GM18907 (cell line): ENCODE data around the gene SYNRG.
"Not testable (repeated sequence)": the region's sequence is repeated elsewhere in the genome, so short reads cannot be mapped to it uniquely, and the experiment has no call there.

Experiments used
- ATAC-seq: cut with Tn5 transposase; IDR thresholded peaks from one replicate; pipeline ENCODE4 v1.9.1; 2021; ENCODE audit warnings: mild to moderate bottlenecking, moderate library complexity; ENCODE audit not compliant: unreplicated experiment

SYNRG gene

DNA sequence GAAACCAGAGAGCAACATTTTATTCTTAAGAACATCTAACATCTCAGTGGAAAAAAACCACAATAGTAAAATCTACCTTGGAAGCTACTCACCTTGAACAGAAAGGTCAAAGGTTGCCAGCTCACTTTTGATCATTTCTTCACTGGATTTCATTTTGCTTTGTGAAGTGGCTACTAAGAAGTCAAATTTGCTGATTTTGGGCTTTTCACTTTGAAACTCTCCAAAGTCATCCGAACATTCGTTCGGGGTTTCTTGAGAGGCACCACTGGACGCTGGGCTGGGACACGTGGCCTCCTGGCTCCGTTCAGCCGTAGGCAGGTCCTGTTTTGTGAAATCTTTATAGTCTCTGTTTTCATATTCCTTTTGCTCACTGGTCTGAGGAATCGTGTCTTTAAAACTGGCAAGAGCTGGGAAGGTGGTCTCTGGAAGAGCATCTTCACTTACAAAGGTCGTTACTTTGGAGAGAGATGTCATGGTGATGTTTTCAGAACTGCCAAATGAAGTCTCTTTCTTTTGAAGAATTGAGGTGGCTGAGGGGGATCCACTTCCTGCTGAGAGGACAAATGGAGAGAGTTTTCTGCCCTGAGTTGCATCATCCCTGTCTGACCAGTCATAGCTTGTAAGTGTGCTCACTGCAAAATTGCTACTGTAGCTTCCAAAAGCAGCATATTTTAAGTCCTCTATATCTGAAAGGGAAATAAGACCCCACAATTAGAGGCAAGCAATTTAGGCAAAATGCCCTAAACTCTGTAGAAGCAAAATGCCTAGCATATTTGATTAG, 67.1 kb downstream of the SYNRG start:
- no peak for ATAC-seq

DNA sequence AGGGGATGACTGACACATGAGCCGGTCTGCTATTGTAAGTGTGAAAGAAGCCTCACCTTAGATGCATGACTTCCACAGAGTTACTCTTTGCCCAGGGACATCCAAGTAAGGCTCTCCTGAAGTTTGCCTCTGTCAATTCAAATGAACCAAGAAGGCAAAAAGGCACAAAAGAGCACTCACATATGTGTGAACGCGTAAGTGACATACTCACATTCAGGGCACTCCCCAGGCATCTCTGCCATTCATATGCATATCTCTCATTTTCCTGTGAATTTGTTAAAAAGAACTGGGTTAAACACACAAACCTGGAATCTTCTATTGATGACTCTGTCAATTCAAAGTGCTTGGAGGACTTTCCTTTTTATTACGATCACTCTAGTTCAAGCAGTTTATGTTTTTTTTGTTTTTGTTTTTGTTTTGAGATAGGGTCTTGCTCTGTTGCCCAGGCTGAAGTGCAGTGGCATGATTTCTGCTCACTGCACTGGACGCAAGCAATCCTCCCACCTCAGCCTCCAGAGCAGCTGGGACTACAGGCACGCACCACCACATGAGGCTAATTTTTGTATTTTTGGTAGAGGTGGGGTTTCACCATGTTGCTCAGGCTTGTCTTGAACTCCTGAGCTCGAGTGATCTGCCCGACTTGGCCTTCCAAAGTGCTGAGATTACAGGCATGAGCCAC, 70.1 kb downstream of the SYNRG start:
- no peak for ATAC-seq

DNA sequence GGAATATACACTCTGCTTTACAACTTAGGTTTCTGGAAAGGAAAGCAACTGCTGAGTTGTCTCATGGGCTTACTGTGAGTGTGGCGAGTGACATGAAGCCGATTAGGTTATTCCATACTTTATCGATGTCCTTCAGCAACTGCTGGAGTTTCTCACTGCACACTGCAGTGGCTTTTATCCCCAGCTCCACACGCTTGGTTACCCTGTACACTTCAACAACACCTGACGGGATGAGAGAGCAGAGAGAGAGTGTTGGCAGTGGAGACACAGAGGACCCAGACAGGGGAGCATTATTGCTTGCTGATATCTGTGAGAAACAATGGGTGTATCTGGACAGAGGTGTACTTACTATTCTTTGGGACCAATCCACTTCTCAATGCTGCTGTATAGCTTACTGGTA, 73.3 kb downstream of the SYNRG start:
- ATAC-seq, result no peak

DNA sequence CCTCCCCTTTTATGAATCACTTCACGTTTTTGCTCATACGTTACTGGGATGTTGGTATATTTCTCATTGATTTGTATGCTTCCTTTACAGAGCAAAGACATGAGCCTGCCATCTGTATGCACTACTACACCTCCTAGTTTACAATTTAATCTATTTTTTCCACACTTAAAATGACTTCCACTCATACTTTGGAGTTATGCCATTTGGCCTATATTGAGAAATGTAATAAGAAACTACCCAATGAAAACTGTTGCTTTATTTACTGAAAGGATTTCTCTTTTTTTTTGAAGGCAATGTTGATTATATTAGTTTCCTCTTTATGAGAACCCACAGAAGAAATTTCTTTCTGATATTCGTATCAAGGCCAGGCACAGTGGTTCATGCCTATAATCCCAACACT, 76.5 kb downstream of the SYNRG start:
- ATAC-seq, result no peak

DNA sequence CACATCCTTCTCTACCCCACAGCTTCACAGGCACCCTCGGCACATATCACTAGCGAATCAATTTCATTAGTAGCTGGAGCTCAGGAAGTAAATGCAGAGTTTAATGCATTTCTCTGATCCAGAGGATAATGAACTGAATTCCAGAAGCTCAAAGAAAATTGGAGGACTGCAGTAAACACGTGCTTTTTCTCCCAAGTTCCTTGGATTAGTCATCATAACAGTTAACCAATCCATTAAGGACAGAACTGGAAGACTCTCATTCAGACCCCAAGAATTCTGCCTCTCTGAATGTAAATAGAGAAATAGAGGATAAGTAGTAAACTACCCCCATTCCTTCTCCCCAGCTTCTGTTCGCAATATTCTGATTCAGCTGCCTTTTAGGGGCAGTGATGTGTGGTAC, 78.8 kb downstream of the SYNRG start:
- ATAC-seq, result no peak

DNA sequence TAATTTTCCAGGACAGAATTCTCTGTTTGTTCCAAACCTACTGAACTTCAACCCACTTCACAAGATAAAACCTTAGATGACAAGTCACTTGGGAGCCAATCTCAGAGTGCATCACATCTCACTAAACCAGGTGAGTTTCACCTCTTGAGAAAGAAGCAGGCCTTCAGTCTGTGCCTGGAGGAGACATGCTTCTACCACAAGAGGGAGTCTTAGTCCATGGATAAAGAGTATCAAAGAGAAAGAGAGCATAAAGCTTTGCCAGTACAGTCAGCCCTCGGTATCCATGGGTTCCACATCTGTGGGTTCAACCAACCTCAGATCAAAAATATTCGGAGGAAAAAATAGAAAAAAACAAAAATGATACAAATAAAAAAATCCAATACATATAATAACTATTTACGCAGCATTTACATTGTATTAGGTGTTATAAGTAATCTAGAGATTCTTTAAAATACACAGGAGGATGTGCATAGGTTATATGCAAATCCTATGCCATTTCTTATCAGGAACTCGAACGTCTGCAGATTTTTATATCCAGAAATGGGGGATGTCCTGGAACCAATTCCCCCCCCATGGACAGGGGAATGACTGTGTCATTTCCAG, 81.9 kb downstream of the SYNRG start:
- ATAC-seq, result no peak

DNA sequence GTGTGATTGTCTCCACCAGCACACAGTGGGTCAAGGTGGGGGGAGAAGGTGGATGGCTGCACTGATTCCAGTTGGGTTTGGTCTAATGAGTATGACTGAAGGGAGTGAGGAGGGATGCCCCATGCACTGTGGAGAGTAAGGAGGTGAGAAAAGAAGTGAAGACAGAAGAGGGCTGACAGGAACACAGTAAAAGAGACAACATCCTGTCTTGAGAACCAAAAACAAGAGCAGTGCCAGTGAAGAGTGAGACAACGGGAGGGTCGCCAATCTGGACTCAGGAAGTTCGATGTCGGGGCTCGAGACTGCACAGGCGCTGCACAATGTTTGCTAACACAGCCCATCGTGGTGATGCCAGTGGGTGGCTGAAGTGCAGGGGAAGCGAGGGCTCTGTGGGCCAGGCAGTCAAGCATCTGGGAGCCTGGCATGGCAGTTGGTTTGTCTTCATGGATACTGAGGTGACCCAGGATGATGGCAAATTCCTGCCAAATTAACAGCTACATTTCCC, 85.5 kb downstream of the SYNRG start:
- ATAC-seq, result no peak

DNA sequence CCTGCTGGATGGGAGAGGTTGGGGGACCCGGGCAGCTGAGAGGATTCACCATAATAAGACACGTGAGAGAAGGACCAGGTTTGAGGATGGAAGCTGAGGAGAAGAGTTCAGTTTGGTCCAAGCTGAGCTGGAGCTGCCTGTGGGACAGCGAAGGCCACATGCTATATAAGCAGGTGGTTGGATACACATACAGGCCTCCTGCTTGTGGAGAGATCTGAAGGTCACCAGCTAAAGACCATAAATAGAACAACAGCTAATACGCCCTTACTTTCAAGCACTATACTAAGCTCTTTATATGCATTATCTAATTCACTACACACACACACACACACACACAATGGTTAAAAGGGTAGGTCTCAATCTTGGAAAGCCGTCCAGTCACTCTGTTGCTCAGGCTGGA, 87.4 kb downstream of the SYNRG start:
- ATAC-seq, result no peak

DNA sequence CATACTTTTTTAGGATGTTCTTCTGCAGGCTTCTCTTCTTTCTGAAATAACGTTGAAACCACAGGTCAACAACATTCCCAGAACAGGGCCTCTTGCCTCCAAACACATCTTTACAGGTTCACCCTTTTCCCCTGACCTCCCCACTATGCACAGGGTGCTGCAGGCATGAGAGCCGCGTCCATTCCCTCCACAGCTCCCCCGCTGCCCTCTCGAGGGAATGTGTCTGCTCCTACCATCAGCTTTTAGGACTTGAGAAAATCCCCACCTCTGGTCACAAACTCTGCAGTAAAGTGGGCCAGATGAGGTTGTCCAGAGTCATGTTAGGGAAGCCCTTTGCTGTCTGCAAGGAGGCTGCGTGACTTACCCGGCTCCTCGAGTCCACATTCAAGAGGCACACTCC, 89.0 kb downstream of the SYNRG start:
- no peak for ATAC-seq

DNA sequence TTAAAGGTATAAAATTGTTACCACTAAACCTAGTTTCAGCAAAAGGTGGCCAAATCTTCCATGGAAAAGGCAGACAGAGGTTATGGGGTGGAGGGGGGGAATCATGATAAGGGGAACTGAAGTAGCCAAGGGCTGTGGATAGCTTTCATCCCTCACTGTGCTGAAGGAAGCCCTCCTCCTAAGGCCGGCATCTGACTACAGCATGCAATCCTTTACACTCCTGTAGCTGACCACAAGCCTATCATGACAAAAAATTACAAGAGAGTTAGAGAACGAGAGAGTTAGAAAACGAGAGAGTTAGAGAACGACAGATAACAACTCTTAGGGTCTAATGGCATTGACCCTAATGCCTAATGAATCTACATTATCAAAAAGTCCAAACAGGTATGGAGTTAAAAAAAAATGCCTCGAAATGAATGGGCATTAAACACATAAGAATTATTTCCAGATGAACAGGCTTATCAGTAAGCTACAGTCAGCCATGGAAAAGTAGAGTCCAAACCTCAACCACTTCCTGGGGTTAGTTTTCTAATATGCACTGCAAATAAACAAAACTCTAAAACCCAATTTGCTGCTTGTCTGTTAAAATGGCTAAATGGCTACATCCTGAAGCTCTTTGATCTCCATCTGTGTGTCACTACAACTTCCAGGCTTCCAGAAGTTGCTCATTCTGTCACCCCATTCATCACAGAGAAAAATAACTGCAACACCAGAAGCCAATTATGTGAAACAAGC, 89.8 kb downstream of the SYNRG start:
- ATAC-seq, result no peak

DNA sequence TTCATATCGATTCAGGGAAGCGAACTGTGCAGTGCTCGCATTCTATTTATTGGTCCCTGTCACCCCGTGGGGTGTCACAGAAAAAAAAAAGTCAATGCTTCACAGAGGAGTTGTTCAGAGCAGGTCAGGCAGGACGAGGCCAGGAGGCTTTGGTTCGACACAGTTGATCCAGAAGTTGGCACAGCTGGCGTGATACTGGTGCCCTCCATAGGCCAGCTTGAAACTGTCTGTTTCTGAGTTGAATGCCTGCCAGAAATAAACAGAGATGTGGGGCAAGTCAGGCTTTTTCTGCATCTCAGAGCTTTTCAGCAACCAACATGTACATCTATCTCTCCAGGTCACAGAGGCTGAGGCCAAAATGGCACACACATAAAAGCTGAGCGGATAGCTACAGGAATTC, 90.4 kb downstream of the SYNRG start:
- no peak for ATAC-seq

DNA sequence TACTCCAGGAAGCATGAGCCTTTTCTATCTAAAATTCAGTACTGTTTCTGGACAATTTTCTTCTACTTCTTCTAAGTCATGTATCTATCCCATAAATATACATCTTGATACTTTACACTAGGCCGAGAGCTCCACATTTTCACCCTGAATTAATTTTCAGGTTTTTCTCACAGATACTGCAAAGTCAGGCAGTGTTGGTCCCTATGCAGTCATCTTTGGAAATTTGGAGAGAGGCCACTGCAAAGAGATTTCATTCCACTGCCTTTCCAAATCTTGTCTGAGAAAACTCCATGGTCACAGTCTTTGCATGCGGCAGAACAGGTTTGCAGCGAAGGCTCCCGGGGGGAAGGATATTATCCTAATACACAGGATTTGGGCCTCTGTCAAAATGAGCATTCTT, 91.3 kb downstream of the SYNRG start:
- no peak for ATAC-seq

DNA sequence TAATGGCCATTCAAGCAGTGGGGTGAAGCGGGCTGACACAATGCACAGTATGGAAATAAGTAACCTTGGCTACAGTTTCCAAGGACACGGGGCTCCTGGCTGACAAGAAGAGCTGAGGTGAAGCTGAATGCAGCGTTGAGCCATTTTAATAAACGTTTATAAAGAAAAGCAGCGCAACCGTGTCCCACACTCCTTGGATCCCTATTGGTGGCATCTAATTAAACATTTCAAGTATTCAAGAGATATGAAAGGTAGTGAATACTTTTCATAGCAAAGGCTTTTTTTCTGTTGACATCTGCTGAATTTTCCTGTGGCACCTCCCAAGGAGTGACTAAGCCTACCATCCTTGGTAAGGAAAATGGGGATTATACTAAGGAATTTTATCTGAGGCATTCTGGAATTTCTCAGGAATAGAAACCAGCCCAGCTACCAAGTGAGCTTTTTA, 93.1 kb downstream of the SYNRG start:
- no peak for ATAC-seq

DNA sequence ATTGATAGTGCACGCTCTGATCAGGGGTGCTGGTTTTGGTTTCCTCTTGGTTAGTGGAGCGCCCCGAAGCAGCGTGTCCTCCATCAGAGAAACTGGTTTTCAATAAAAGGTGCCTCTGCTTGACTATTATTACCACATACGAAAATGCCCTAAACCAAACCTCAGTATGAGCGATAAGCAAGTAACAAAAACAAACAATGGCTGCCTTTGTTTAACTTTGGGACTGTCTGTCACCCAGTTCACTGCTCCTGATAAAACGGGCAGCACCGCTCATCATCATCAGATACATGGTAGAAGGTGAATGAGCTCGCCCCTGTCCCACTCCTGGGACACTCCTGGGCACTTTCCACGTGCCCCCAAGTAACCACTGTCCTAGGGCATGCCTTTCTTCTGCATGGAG, 95.5 kb downstream of the SYNRG start:
- no peak for ATAC-seq

DNA sequence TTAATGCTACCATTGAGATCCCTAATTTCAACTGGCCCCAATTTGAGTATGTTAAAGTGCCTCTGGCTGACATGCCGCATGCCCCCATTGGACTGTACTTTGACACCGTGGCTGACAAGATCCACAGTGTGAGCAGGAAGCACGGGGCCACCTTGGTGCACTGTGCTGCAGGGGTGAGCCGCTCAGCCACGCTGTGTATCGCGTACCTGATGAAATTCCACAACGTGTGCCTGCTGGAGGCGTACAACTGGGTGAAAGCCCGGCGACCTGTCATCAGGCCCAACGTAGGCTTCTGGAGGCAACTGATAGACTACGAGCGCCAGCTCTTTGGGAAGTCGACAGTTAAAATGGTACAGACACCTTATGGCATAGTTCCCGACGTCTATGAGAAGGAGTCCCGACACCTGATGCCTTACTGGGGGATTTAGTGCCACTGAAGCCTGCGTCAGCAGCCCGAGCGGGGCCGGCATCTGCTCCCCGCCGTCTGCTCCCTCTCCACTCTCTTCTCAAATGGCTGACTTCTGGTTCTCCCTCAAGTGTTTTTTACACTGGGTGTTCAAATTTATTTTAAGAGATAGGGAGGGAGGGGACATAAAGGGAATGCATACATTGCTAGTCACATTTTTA, 96.7 kb downstream of the SYNRG start:
- no peak for ATAC-seq

DNA sequence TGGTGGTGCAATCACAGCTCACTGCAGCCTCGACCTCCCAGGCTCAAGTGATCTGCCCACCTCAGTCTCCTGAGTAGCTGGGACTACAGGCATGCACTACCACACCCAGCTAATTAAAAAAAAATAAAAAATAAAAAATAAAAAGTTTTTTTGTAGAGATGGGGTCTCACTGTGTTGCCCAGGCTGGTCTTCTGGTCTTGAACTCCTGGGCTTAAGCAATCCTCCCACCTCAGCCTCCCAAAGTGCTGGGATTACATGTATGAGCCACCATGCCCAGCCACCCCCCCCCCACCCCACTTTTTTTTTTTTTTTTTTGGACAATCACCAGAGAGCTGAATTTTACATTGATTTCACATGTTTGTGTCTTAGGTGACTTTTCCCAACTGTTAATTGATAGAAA, 97.6 kb downstream of the SYNRG start:
- ATAC-seq, result not testable (repeated sequence)

DNA sequence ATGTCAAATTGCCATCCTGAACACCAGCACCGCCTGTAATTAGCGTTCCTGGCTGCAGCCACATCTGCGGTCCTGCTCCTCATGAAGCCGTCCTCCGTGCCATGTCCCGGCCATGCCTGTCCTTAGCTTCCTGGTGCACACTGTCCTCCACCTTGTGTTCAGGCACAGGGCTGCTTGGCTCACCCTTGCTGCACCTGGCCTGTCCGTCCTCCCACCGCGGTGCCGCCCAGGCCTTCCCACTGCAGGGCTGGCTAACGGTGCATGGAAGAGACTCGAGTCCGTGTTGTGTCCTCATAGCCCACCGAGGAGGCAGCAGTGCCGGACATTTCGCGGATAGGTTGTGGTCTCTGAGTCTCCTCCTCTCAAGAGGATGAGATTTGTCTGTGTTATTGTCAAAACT, 99.2 kb downstream of the SYNRG start:
- no peak for ATAC-seq

DNA sequence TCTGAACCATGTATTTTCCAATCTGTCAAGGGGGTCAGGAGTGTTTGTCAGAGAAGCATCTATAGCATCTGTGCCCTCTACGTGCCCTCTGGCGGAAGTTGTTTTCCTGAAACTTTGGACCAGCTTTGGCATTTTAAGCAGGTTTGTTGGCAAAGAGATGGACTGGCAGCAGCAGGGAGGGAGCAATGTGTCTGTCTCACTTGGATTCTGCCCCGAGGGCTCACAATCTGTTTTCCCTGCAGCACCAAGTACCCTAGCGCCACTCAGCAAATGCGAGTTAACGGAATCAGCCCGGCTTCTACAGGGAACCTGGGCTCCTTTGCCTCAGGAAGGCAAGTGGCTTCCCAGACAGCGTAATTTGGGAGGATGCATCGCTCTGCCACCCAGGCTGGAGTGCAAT, 102.1 kb downstream of the SYNRG start:
- no peak for ATAC-seq

DNA sequence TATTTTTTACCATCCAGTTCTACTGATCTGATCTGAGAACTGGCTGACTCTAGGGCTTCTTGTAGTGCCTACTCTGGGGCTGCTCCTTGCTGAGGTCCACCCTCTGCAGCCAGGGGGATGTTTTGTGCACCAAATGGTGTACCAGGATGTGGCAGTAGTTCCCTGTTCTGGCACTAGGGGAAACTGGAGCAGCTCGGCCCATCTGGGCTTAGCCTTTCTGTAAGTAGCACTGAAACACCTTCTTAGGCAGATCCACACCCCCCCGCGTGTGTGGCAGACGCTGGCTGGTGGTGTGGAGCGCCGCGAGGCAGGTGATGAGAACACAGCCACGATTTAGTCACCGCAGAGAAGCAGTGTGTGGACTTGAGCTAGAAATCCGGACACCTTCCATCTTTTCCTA, 102.5 kb downstream of the SYNRG start:
- no peak for ATAC-seq

DNA sequence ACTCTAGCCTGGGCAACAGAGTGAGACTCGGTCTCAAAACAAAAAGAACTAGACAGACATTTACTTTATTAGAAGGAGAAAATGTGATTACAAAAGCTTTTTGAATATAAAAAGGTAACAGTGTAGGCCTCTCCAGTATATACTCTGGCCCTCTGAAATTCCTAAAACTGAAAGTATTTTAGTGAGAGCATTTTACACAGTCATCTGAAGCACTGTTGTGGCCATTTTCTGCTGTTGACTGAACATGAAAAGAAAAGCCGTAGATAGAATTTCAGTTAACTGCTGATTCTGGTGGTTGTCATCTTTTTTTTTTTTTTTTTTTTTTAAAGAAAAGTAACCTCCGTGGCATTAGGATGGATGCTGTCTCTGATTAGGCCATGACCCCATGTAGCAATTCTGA, 103.9 kb downstream of the SYNRG start:
- no peak for ATAC-seq

DNA sequence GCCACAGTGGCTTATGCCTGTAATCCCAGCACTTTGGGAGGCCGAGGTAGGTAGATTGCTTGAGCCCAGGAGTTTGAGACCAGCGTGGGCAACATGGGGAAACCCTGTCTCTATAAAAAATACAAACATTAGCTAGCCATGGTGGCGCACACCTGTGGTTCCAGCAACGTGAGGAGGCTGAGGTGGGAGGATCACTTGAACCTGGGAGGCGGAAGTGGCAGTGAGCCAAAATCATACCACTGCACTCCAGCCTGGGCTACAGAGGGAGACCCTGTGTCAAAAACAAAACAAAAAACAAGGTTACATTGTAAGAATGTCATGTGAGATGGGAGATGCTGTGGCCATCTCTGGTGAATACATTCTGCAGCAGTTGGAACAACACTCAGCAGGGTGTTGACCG, 106.1 kb downstream of the SYNRG start:
- no peak for ATAC-seq
